Measurements from ENCODE around the gene PFN3.
"Not testable (repeated sequence)": the region's sequence is repeated elsewhere in the genome, so short reads cannot be mapped to it uniquely, and the experiment has no call there.

PFN3 gene

GRCh38 chr5:177393206-177393765, 7.2 kb downstream of the PFN3 start:
- no peak for DNase-seq

GRCh38 chr5:177392765-177393164, 7.7 kb downstream of the PFN3 start:
- DNase-seq, result no peak

DNA sequence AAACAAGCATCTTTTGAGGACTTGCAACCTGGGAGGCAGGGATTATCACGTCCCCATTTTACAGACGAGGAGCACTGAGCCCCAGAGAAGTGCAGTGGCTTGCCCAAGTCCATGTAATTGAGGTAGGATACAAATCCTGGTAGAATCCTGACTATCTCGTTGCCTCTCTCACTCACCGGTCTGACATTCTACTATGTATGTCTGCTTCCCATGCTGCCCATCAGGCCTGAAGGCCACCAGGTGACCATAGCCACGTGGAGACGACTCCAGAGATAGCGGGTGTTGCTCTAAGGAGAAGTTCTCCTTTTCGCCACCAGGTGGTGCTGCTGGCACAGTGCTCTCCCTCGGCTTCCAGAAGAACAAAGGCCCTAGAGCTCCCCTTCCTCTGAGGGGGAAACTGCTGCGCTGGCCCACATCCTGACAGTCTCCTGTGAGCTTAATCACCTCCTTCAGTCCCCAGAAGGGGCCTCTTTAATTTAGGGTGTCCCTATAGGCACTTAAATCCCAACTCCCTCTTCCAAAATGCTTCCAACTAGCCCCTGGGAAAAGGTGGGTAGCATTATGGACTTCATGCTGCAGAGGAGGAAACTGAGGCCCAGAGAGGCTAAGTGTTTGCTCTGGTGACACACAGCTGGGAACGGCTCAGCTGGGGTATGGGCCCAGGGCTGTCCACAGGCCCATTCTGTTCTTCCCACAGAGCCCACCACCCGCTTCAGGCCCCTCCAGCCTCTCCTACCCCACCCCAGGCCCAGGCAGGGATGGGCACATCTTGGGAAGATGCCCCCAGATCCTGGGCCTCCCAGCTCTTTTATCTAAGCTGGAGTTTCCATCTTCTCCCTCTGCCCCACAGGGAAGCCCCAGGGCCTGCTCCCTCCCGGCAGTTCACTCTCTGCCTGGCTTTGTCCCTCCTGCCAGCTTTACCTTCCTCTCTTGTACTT, 9.8 kb downstream of the PFN3 start:
- DNase-seq, result peak; percentile 76 to 91 (median 82)

GRCh38 chr5:177389241-177390169, 11.0 kb downstream of the PFN3 start:
- DNase-seq, result peak in 4 of 6 experiments; percentile 20 to 33 (median 23)

DNA sequence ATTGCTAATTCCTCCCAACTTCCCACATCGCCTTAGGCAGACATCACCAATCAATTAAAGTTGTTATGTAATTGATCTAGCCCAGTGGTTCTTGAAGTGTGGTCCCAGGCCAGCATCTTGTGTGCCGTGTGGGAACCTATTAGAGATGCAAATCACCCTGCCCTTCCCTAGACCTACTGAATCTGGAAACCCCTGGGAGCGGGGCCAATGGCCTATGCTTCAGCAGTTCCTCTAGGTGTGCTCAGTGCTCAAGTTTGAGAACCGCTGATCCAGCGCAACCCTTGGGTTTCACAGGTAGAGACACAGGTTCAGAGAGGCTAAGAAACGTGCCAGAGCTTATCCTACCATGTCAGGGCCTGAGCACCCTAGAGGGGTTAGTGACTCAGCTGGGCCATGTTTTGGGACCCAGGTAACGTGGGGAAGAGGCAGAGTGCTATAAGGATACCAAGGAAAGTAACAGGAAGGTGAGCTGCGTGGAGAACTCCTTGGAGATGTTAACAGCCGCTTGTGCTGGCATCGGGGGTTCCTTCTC, 11.9 kb downstream of the PFN3 start:
- DNase-seq, result no peak

DNA sequence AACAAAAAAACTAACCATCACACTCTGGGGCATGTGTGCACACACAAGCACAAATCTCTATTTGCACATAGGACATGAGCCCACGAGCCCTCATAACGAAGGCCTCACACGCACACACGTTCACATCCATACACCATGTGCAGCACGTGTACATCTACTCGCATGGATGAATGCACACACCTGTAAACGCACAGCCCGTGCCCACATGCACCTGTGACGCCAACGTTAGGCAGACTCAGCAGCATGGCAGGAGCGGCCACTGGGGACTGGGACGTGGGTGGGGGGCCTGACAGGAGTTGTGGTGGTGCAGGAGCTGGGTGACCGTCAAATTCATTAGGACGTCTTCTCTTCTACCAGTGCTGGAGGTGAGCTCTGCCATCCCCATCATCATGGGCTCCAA, 13.1 kb downstream of the PFN3 start:
- no peak for DNase-seq

- DNase-seq, result no peak
Observed at GRCh38 chr5:177386542-177386941, 13.9 kb downstream of the PFN3 start.

DNA sequence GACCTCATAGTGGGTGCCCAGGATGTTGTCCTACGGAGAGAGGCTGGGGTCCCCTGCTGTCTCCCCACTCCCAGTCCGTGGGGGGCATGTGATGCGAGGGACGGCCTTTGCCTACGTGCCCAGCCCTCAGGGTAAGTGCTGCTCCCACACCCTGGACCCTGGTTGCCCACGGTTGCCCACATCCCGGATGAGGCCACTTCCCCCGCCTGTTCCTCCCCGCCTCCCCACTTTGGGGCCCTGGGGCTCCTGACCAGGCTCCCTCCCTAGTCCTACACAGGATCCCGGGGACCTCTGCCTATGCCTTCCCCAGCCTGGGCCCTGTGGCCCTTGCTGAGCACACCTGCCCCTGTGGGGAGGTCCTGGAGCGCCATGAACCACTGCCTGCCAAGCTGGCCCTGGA, 14.7 kb downstream of the PFN3 start:
- no peak for DNase-seq

- no peak for DNase-seq
Observed at GRCh38 chr5:177384134-177384533, 16.3 kb downstream of the PFN3 start, which contains the start of gene SLC34A1. TSS of gene SLC34A1 (plus strand) at chr5:177384434. CDS start at chr5:177385742, 1,308 bp downstream.

DNA sequence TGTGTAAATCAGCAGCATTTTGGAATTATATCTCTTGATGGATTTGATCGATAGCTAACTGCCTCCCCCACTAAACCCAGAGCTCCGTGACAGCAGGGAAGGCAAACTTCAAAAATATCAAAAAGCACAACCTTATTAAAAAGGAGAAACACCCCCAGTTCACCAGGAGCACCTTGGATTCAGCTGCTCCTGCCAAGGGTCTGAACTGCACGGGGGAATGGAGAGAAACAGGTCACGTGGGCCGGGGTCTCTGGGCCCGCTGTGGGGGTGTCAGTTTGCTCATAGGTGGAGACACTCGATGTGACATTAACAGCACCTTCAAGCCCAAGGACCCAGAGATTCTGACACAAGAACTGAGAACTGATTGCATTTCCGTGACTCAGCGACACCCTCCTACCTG, 17.3 kb downstream of the PFN3 start:
- no peak for DNase-seq

- peak; percentile 18 to 66 (median 33) for DNase-seq
Observed at GRCh38 chr5:177382423-177383029, 17.9 kb downstream of the PFN3 start.

GRCh38 chr5:177380805-177381126, 19.7 kb downstream of the PFN3 start:
- no peak for DNase-seq

- no peak for DNase-seq
Observed at GRCh38 chr5:177378884-177379883, 21.3 kb downstream of the PFN3 start.

DNA sequence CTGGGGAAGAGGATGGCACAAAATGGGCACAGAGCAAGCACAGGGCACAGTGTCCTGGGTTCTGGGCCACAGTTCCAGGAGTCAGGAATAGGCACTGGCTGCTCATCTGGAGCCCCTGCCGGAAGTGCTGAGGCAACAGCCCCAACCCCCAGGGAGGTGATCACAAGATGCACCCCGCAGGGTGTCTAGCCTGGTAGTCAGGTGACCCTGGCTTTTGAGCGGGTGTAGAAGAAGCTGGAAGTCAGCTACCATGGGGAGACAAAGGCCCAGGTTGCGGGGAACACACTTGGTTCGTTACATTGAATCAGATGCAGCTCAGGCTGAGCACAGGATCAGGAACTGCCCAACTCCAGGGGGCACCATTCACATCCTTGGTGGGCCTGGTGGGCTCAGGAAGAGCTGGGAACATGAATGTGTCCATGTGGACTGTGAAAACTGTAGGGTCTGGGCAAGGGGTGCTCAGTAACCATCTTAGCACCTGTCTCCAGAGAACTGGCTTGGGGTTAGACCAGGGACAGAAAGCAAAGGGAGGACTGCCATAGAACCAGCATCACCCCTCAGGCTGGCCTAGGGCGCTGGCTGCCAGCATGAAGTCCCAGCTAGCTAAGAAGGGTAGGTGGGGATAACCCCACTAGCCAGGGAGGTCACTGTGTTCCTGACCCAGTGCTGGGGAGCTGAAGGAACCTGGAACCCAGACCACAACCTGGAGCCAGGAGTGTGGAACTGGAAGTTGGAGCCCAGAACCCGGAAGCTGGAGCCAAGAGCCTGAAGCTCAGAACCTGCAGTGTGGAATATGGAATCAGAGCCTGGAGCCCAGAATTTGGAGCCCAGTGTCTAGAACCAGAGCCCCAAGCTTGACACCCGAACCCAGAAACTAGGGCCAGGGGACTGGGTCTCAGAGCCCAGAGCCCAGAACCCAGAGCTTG, 22.3 kb downstream of the PFN3 start:
- DNase-seq, result no peak

GRCh38 chr5:177376107-177376506, 24.4 kb downstream of the PFN3 start:
- no peak for DNase-seq

DNA sequence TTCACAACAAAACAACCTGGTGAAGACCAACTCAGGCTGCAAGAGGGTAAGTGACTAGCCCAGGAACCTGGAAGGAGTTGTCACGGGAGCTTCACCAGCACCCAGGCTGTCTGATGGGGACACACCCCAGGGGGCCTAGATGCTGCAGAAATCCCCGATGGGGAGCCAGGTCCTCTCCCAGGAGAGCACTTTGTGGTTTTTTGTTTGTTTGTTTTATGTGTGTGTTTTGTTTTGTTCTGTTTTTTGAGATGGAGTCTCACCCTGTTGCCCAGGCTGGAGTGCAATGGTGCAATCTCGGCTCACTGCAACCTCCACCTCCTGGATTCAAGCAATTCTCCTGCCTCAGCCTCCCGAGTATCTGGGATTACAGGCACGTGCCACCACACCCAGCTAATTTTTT, 24.9 kb downstream of the PFN3 start:
- DNase-seq, result not testable (repeated sequence)

GRCh38 chr5:177374211-177374610, 26.2 kb downstream of the PFN3 start:
- no peak for DNase-seq

DNA sequence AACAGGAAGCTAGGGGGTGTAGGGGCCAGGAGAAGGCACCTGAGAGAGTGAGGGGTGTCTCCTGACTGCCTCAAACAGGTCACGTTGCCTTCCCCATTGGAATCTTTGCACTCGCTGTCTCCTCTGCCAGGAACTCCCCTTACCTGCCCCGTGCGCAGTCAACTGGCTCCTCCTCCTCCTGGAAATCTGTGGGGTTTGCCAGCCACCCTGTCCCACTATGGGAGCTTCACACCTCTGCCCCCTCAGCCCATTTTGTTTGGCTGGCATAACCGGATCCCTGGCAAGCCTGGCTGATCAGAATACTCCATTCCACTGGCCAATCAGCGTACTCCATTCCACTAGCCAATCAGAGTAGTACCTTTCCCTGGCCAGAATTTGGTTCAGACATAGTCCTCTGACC, 26.7 kb downstream of the PFN3 start:
- no peak for DNase-seq

DNA sequence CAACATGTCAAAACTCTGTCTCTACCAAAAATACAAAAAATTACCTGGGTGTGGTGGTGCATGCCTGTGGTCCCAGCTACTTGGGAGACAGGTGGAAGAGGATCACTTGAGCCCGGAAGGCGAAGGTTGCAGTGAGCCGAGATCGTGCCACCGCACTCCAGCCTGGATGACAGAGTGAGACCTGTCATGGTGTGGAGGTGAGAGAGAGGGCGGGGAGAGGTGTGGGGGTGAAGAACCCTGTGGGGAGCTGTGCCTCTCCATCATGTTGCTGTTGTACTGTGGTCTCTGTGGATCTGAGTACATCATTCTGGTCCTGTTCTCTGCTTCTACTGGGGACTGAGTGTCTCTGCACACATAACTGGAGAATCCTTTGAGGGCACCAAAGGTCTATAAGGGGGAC, 27.6 kb downstream of the PFN3 start:
- DNase-seq, result no peak
